DND-41 (cell line): ENCODE data around the gene FAT3.

Source experiments
- EZH2 ChIP-seq: IDR thresholded peaks from 3 replicates; pipeline ENCODE4 v1.6.1; 2012; ENCODE audit warnings: borderline replicate concordance, low read depth, mild to moderate bottlenecking, moderate library complexity, low read length, inconsistent platforms; ENCODE audit not compliant: severe bottlenecking
- TF ChIP-seq, protein P1 (sequence below): IDR thresholded peaks from 2 replicates; pipeline ENCODE4 v1.5.1; 2012; ENCODE audit warnings: borderline replicate concordance, low read length, moderate library complexity, mild to moderate bottlenecking; ENCODE audit not compliant: poor library complexity, severe bottlenecking; ENCODE audit errors: extremely low read depth

DNA sequence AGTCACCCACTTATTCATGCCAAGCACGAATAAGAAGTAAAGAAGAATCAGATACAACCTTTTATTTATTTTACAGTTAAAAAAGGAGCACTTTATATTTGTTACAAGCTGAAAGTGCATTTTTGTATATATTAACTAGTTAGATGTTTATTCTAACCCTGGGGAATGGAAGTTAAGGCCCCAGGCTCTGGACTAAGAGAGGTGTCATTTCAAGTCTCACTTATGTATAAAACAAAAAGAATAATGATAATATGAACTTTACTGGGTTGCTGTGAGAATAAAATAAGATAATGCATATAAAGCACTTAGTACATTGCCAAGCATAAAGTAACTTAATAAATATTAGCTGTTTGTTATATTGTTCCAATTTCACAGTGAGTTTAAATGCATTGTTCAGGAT is 12.1 kb upstream of the FAT3 start:
- TF ChIP-seq, protein P1, sequence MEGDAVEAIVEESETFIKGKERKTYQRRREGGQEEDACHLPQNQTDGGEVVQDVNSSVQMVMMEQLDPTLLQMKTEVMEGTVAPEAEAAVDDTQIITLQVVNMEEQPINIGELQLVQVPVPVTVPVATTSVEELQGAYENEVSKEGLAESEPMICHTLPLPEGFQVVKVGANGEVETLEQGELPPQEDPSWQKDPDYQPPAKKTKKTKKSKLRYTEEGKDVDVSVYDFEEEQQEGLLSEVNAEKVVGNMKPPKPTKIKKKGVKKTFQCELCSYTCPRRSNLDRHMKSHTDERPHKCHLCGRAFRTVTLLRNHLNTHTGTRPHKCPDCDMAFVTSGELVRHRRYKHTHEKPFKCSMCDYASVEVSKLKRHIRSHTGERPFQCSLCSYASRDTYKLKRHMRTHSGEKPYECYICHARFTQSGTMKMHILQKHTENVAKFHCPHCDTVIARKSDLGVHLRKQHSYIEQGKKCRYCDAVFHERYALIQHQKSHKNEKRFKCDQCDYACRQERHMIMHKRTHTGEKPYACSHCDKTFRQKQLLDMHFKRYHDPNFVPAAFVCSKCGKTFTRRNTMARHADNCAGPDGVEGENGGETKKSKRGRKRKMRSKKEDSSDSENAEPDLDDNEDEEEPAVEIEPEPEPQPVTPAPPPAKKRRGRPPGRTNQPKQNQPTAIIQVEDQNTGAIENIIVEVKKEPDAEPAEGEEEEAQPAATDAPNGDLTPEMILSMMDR, result no peak
- no peak for TF ChIP-seq EZH2
